NCI-H2029 treated with DMSO at 0.1 percent for 48 hours (cell line): ENCODE results near the gene PRND.
"Not testable (repeated sequence)": the region's sequence is repeated elsewhere in the genome, so short reads cannot be mapped to it uniquely, and the experiment has no call there.

Source experiments
- DNase-seq: peaks from one replicate; lab custom pipeline; 2025; lab: John Stamatoyannopoulos, UW

Gene PRND

GRCh38 chr20:4737857-4738627, 16.3 kb downstream of the PRND start:
- DNase-seq, result no peak

DNA sequence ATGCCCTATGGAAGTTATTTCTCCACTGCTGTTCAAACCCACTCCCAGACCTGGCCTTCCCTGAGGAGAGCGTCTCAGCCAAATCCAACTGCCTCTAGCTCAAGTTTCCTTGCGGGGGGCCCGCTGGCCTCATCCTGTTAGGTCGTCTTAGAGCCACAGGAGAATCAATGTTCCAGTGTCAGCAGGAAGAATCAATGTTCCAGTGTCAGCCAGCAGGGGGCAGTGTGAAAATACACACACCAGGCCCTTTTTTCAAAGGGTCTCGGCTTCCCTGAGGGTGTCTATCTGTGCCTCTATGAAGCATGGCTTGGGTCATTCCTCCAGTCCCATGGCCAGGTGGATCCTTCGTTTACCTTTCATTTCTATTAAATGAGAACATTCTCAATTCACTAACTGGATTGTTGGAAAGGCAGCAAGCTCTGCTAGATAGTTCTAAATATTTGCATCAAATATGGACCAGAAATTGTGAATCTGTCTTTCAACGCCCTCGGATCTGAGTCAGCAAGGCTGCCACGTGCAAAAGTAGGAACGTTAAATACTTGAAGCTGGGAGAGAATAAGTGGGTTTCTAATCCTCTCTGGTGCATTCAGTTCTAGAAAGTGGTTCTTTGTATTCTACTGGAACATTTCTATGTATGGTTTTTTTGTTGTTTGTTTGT, 19.2 kb downstream of the PRND start:
- no peak for DNase-seq

GRCh38 chr20:4748847-4749246, 27.1 kb downstream of the PRND start:
- no peak for DNase-seq

DNA sequence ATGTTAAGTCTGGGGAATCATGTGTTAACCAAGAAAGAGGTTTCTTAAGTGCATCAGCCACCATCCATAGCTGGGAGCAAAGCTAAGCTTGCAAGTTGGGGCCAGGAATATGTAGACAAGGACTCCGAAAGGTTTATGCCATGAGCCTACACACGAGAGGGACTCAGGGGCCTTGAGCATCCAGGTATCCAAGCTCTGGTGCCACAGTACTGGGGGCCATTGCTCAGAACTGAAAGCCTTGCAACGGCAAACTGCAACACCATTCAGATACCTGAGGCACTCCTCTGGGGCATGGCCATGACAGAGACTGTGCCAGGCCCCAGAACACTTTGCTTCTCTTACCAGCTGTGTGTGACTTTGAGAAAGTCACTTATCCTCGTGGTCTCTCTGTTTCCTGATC, 27.6 kb downstream of the PRND start:
- no peak for DNase-seq

GRCh38 chr20:4750381-4750780, 28.7 kb downstream of the PRND start:
- DNase-seq, result no peak

DNA sequence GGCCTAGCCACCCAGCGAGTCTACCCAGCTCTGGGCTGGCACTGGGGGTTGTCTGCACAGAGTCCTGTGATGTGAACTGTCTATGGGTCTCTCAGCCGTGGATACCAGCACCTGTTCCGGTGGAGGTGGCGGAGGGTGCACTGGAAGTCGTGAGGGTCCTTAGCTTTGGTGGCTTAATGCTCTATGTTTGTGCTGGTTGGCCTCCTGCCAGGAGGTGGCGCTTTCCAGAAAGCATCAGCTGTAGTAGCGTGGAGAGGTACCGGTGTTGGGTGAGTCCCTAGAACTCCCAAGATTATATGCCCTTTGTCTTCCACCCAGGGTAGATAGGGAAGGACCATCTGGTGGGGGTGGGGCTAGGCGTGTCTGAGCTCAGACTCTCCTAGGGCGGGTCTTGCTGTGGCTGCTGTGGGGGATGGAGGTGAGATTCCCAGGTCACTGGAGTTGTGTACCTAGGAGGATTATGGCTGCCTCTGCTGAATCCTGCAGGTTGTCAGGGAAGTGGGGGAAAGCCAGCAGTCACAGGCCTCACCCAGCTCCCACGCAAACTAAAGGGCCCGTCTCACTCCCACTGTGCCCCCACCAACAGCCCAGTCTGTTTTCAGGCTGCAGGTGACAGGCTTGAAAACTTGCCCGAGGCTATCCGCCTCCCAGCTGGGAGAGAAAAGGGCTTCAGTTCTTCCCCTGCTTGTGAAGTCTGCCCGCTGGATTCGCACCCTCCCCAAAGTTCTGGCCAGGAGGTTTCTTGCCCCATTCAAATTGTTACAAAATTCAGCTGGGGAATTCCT, 37.6 kb downstream of the PRND start:
- not testable (repeated sequence) for DNase-seq

DNA sequence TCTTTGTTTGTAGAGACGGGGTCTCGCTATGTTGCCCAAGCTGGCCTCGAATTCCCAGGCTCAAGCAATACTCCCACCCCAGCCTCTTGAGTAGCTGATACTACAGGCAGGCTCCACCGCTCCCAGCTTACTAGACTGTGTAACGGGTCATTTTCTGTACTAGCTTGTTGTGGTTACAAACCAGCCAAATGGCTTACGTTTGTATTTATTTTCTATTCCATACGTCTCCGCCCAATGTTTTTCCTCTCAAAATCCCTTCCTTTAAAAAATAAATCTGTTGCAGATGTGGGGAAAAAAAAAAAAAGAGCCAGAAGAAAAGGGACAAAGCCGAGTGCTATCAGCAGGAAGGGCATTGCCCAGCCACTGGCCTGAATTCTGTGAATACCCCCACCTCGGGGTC, 41.6 kb downstream of the PRND start:
- no peak for DNase-seq

DNA sequence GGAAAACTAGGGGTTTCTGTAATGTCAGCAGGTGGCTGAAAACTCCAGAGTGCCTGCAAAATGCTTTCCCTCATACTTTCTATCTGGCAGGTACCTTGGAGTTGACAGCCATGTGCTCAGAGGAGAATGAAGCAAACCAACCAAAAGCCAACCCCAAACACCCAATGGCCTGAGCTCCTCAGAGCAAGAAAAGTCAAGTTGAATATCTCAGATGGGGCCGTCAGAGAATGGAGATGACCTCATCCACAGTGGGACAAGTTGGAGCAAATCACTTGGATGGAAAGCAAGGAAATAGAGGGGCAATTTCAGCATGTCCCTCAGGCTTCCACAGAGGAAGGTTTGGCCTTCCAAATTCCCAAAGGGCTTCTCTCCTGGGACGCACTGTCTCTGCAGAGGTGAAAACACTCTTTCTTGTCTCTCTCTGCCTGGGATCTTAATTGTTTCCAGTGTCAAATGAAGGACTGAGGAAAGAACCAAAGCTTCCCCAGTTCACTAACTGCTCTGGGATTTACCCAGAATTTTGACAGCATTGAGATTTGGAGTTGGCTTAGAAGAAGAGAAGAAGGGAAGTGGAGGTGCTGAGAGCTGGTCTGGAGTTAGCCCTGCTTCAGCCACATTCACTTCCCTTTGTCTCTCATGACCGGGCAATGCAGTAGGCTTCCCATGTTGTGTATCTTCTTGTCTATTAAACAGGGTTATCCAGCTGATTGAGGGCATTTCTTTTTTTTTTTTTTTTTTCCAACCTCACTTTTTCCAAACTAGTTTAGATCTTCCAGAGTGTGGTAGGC, 42.2 kb downstream of the PRND start:
- DNase-seq, result no peak

- DNase-seq, result no peak
Measured at GRCh38 chr20:4764805-4765204, 43.1 kb downstream of the PRND start.

GRCh38 chr20:4765681-4766080, 44.0 kb downstream of the PRND start:
- DNase-seq, result no peak

DNA sequence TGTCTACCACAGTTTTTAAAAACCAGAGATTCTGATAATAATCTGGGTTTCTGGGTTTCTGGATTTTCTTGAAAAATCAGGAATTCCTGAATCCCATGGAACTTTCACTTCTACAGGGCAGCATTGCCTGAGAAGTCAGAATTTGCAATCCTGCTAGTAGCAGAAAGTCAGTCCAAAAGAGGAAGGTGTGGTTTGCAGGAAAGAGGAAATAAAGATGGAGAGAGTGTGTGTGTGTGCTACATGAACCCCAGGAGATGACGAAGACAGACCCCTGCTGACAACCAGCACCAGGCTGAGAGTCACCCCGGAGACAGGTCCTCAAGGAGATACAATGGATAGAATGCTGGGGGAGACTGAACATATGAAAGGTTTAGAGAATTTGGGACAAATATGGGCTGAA, 44.9 kb downstream of the PRND start:
- no peak for DNase-seq

DNA sequence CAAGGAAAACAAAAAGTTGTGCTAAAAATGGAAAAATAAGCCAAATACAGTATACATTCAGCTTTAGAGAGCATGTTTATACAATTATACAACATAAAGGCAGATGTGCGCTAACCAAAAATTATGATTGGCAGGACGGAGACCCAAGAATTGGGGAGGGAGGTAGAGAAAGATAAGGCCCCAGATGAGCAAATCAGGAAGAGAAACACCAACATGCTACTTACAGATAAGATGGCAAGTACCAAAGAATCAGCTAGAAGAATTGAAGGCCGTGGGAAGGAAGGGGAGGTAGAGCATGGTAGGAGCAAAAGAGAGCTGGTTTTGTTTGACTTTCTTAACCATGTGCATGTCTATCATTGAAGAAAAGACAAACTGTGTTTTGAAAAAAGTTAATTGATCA, 45.4 kb downstream of the PRND start:
- no peak for DNase-seq

DNA sequence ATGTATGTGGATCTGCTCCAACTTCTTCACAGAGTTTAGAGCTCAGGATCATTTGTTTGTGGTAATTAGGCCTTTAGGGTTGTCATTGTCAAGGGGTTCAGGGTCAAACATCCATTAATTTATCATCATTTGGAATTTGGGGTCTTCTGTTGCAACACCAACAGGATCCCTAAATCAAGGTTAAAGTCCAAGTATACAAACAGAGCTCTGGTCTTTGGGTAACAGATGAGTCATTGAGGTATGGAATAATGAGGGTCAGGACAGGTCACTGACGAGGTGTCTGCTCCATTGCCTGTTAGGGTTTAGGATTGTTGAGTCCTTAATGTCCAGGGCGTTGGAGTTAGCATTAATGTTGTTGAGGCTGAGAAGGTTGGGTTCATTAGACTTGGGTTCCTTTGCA, 47.6 kb downstream of the PRND start:
- DNase-seq, result no peak

GRCh38 chr20:4770026-4770425, 48.3 kb downstream of the PRND start:
- no peak for DNase-seq

DNA sequence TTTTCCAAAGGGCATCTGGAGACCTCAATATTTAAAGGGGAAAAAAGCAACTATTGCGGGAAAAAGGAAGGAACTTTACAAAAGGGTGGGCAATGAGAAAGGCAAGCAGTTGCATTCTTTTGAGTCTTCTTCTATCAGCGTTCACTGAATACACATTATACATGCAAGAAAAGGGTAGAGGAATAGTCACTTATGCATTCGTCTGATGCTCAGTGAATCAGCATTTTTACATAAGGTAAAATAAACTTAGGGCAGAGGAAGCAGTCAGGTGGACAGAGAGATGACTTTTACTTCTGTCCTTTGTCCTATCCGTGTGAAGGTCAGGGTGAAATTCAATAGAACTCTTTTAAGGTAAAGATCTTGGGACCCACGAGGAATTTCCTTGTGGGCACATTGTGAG, 49.3 kb downstream of the PRND start:
- no peak for DNase-seq

GRCh38 chr20:4772132-4772531, 50.4 kb downstream of the PRND start:
- no peak for DNase-seq

GRCh38 chr20:4773014-4773413, 51.3 kb downstream of the PRND start:
- not testable (repeated sequence) for DNase-seq

DNA sequence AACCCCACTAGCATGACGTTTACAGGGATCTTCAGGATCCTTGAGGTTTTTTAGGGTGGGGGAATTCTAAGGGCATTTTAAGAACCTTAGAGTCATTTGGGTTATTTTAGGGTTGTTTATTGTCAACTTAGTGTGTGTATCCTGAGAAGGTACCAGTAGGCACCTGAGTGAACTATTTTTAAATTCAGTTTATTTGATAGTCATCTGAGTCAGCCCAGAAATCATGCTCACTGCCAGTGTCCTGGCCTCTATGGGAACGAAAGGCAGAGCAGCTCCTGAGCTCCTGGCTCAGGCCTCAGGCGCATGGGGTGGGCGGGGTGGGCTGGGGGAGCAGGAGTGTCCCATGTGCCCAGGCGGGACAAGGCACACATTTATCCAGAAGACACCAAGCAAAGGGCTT, 52.0 kb downstream of the PRND start:
- no peak for DNase-seq

- DNase-seq, result no peak
Measured at GRCh38 chr20:4774207-4774606, 52.5 kb downstream of the PRND start.

DNA sequence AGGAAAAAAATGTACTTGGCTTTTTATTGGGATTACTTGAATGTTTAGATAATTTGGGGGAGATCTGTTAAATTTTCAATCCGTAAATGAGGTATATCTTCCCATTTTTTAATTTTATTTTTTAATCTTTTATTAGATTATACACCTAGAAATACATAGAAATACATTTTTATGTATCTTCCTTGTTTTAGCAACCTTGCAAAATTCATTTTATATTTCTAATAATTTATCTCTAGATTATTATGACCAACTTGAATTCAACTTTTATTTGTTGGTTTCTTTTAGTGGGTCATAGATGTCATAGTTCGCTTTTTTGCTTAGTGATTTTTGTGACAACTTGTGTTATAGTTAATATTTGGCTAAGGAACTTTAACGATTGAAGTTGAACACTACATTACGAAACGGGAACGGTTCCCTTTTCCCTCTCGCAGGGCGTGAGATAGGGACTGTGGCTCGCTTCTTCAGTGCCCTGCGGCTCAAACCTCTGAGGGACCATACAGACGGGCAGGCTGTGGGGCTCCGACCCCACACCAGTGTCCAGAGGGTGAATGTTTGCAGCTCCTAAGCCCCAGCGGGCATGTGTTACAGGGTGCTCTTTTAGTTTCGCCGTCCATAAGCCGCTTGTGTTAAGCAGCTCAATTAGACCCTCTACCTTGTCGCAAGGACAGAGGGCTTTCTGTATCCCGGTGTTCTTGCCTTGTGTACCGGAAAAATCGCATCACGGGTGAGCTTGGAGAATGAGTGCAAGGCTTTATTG, 53.8 kb downstream of the PRND start:
- no peak for DNase-seq

GRCh38 chr20:4776079-4776630, 54.4 kb downstream of the PRND start:
- no peak for DNase-seq
